Keratinocyte (primary cell): ENCODE data around the gene CLMN.
"Not testable (repeated sequence)": the region's sequence is repeated elsewhere in the genome, so short reads cannot be mapped to it uniquely, and the experiment has no call there.

Experiments
- EZH2 ChIP-seq: IDR thresholded peaks from one replicate; pipeline ENCODE4 v1.6.1; 2012; ENCODE audit warnings: inconsistent platforms, mild to moderate bottlenecking, low read length, moderate library complexity
- TF ChIP-seq, protein P1 (sequence below), 3 experiments: IDR thresholded peaks in 1 of 3; conservative IDR thresholded peaks in 1 of 3; optimal IDR thresholded peaks in 1 of 3; 2 replicates in 2 of 3; 3 replicates in 1 of 3; pipeline versions ENCODE3 to v1.5.1; 2011; ENCODE audit warnings: low read length in 3 of 3, mild to moderate bottlenecking in 3 of 3, moderate library complexity in 2 of 3, control low read depth in 1 of 3, inconsistent platforms in 1 of 3; ENCODE audit not compliant: insufficient read depth in 2 of 3; ENCODE audit errors: extremely low read depth in 1 of 3

DNA sequence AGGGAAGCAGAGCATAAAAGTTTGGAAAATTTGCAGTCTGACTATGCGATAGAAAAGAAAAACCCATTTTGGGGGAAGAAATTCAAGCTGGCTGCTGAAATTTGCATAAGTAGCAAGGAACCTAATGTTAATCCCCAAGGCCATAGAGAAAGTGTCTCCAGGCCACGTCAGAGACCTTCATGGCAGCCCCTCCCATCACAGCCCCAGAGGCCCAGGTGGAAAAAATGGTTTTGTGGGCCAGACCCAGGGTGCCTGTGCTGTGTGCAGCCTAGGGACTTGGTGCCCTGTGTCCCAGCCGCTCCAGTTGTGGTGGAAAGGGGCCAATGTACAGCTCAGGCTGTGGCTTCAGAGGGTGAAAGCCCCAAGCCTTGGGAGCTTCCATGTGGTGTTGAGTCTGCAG is 35.9 kb downstream of the CLMN start:
- TF ChIP-seq, protein P1, sequence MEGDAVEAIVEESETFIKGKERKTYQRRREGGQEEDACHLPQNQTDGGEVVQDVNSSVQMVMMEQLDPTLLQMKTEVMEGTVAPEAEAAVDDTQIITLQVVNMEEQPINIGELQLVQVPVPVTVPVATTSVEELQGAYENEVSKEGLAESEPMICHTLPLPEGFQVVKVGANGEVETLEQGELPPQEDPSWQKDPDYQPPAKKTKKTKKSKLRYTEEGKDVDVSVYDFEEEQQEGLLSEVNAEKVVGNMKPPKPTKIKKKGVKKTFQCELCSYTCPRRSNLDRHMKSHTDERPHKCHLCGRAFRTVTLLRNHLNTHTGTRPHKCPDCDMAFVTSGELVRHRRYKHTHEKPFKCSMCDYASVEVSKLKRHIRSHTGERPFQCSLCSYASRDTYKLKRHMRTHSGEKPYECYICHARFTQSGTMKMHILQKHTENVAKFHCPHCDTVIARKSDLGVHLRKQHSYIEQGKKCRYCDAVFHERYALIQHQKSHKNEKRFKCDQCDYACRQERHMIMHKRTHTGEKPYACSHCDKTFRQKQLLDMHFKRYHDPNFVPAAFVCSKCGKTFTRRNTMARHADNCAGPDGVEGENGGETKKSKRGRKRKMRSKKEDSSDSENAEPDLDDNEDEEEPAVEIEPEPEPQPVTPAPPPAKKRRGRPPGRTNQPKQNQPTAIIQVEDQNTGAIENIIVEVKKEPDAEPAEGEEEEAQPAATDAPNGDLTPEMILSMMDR (optimal IDR thresholded peaks at IDR 0.05 in 1 of 3, IDR thresholded peaks at IDR 0.05 in 1 of 3, conservative IDR thresholded peaks at IDR 0.05 in 1 of 3; ENCODE audit: extremely low read depth in 1 of 3, insufficient read depth in 2 of 3, low read length in 3 of 3) = not testable (repeated sequence)
- TF ChIP-seq EZH2 = not testable (repeated sequence)
